ENCODE results near the gene BCAS3.

Gene BCAS3

DNA sequence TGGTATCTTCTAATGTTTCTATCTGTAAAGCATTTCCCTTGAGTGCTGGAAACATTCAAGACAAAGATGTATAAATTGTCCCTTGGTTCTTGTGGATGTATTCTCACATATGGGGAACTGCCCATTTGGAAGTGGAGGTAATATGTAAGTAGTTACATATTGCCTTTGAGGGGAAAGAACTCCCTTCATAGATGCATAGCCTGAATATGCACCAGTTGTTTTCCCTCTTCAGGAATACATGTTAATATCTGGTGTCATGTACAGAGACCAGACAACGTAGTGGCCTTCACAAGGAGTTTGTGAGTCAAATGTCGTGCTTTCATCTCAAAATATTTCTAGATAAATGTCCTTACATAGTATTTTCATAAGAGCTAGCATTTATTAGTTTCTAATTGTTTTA lies 213.5 kb downstream of the BCAS3 start:
- no peak for TF ChIP-seq CTCF (IDR thresholded peaks at IDR 0.05; ENCODE audit: low read depth, low read length)
- no peak for DNase-seq (ENCODE audit: low read depth in 2 of 2)
- H3K4me3 ChIP-seq (replicated peaks in 1 of 2; ENCODE audit: low read depth in 2 of 2, low read length in 2 of 2): no peak overlapping the region

DNA sequence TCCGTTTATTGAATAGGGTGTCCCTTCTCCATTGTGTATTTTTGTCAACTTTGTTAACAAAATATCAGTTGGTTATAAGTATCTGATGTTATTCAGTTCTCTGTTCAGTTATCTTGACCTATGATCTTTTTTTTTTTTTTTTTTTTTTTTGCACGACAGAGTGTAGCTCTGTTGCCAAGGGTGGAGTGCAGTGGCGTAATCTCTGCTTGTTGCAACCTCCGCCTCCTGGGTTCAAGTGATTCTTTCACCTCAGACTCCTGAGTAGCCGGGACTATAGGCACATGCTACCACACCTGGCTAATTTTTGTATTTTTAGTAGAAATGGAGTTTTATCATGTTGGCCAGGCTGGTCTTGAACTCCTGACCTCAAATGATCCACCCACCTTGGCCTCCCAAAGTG lies 215.8 kb downstream of the BCAS3 start:
- DNase-seq (ENCODE audit: low read depth in 2 of 2): no peak
- no peak overlapping the region for H3K4me3 ChIP-seq (replicated peaks in 1 of 2; ENCODE audit: low read depth in 2 of 2, low read length in 2 of 2)
- TF ChIP-seq CTCF (IDR thresholded peaks at IDR 0.05; ENCODE audit: low read depth, low read length): no peak

GRCh38 chr17:60896996-60897395 lies 219.3 kb downstream of the BCAS3 start:
- no peak for DNase-seq (ENCODE audit: low read depth in 2 of 2)
- no peak overlapping the region for H3K4me3 ChIP-seq (replicated peaks in 1 of 2; ENCODE audit: low read depth in 2 of 2, low read length in 2 of 2)
- TF ChIP-seq CTCF (IDR thresholded peaks at IDR 0.05; ENCODE audit: low read depth, low read length): no peak

DNA sequence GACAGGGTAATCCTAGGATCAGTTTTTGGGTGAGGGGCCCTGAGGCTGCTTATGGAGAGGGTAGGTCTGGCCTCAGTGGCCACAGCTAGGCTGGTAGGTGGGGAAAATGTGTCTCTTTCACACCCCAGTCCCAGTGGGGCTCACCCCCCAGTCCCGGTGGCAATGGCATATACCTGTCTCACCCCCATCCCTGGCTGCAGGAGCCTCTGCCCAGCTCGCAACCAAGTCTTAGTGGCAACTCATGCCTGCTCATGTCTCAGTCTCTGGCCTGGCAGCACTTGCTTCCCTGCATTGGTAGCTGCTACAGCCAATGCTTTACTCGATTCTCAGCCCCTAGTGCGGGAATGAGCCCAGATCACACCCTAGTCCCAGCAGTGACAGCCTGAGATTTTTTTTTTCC lies 221.5 kb downstream of the BCAS3 start:
- TF ChIP-seq CTCF (IDR thresholded peaks at IDR 0.05; ENCODE audit: low read depth, low read length): no peak
- DNase-seq (ENCODE audit: low read depth in 2 of 2): no peak
- H3K4me3 ChIP-seq (replicated peaks in 1 of 2; ENCODE audit: low read depth in 2 of 2, low read length in 2 of 2): no peak overlapping the region

- DNase-seq (ENCODE audit: low read depth in 2 of 2): no peak
- TF ChIP-seq CTCF (IDR thresholded peaks at IDR 0.05; ENCODE audit: low read depth, low read length): no peak
- no peak overlapping the region for H3K4me3 ChIP-seq (replicated peaks in 1 of 2; ENCODE audit: low read depth in 2 of 2, low read length in 2 of 2)
Observed at GRCh38 chr17:60900688-60901087, 223.0 kb downstream of the BCAS3 start.

DNA sequence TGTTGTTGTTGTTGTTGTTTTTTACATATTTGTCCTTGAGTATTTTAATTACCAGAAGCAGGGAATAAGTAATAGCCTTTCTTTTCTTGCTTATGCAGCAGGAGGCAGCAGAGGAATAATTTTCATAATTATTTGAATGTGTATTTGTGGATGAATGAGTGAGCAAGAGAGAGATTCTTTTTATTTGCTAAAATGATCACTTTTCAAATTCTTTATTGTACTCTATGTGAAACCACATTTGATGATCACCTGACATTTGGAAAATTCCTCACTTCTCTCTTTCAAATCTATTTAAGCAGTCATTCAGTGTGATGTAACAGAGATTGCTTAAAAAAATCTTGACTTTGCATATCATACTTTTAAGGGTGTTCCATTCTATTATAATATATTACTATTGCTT lies 223.6 kb downstream of the BCAS3 start:
- peak; percentile 35 to 56 for DNase-seq (ENCODE audit: low read depth in 2 of 2)
- TF ChIP-seq CTCF (IDR thresholded peaks at IDR 0.05; ENCODE audit: low read depth, low read length): peak; percentile 12
- H3K4me3 ChIP-seq (replicated peaks in 1 of 2; ENCODE audit: low read depth in 2 of 2, low read length in 2 of 2): no peak overlapping the region

GRCh38 chr17:60901806-60902205 lies 224.2 kb downstream of the BCAS3 start:
- H3K4me3 ChIP-seq (replicated peaks in 1 of 2; ENCODE audit: low read depth in 2 of 2, low read length in 2 of 2): no peak overlapping the region
- no peak for TF ChIP-seq CTCF (IDR thresholded peaks at IDR 0.05; ENCODE audit: low read depth, low read length)
- peak; percentile 65 to 84 for DNase-seq (ENCODE audit: low read depth in 2 of 2)
